BLaER1 treated with 17β-estradiol and CSF1 and Interleukin-3, amounts not matched to agents 10 nM and 100 nM (cell line): ENCODE results near the gene SNX1.
"Not testable (repeated sequence)": the region's sequence is repeated elsewhere in the genome, so short reads cannot be mapped to it uniquely, and the experiment has no call there.

ENCODE experiments used
- H3K27ac ChIP-seq, 11 experiments: shearing (Covaris generic); formaldehyde crosslinking; 2 replicates each; pipeline ENCODE4 v1.8.1; 2022
- H3K27me3 ChIP-seq, 11 experiments: shearing (Covaris generic); formaldehyde crosslinking; 2 replicates each; pipeline ENCODE4 v1.8.1; 2022
- H3K36me3 ChIP-seq, 11 experiments: shearing (Covaris generic); formaldehyde crosslinking; 2 replicates each; pipeline ENCODE4 v1.8.1; 2022
- H3K4me1 ChIP-seq, 10 experiments: shearing (Covaris generic); formaldehyde crosslinking; 2 replicates each; pipeline ENCODE4 v1.8.1; 2022
- H3K4me2 ChIP-seq, 11 experiments: shearing (Covaris generic); formaldehyde crosslinking; 2 replicates each; pipeline ENCODE4 v1.8.1; 2022
- H3K4me3 ChIP-seq, 10 experiments: shearing (Covaris generic); formaldehyde crosslinking; 2 replicates each; pipeline ENCODE4 v1.8.1; 2022
- H3K9ac ChIP-seq, 11 experiments: shearing (Covaris generic); formaldehyde crosslinking; 2 replicates each; pipeline ENCODE4 v1.8.1; 2022
- H3K9me3 ChIP-seq, 11 experiments: shearing (Covaris generic); formaldehyde crosslinking; replicated peaks in 1 of 11; 2 replicates each; pipeline ENCODE4 v1.8.1; 2022
- H4K20me1 ChIP-seq, 11 experiments: shearing (Covaris generic); formaldehyde crosslinking; 2 replicates each; pipeline ENCODE4 v1.8.1; 2022
- Cebpa-rat ChIP-seq, 11 experiments: shearing (Covaris generic); IDR thresholded peaks; 2 replicates each; pipeline ENCODE4 v1.8.1; 2022

The SNX1 gene

DNA sequence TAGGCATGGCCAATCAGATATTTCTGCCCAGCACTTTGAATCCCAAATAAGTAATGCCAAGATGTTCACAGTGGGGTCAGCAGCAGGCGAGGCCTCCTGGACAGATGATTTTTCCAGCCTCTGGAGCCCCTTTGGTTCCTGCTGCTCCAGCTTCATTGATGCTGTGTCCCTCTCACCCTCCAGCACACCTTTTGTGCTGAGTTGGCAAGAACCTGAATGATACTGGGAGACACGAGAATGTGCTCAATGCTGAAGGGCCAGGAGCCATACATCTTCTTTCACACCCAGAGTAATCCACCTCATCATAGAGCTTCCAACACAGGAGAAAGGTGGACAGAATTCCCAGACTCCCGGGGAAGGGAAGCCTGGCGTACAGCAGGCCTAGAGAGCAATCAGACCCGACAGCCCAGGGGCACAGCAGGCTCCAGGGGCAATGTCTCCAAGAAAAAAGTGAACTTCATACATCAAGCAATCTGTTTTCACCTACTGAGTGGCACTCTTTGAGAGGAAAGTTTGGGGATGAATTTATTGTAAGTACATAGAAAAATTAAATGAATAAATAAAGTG lies 42.8 kb upstream of the SNX1 start:
- Histone ChIP-seq H3K4me2 (no peak overlapping the region), H3K27ac (no peak overlapping the region), H3K4me3 (no peak overlapping the region), H4K20me1 (peaks cover 0 to 18% (median 0%) of the 10 kb centered on the region in 11 experiments; a peak in 3 of 22 replicates), H3K9ac (no peak overlapping the region), H3K27me3 (peaks cover 0 to 31% (median 0%) of the 10 kb centered on the region in 11 experiments; a peak in 8 of 22 replicates), H3K4me1 (peaks cover 12 to 25% (median 21%) of the 10 kb centered on the region in 10 experiments), H3K9me3 (no peaks in the 10 kb centered on the region), H3K36me3 (no peaks in the 10 kb centered on the region)
- TF ChIP-seq Cebpa-rat (IDR thresholded peaks at IDR 0.05), result no peak

DNA sequence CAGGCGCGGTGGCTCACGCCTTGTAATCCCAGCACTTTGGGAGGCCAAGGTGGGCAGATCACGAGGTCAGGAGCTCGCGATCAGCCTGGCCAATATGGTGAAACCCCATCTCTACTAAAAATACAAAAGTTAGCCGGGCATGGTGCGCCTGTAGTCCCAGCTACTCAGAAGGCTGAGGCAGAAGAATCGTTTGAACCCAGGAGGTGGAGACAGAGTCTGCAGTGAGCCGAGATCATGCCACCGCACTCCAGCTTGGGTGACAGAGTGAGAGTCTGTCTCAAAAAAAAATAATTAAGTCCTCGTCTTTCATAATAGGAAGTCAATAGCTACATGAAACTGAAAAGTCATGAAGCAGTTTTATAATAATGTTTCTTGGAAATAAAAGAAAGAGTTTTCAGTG lies 42.1 kb upstream of the SNX1 start:
- H3K4me3 ChIP-seq, H3K4me2 ChIP-seq, H3K36me3 ChIP-seq, H3K27ac ChIP-seq, H3K9me3 ChIP-seq, H3K9ac ChIP-seq: not testable (repeated sequence)
- Histone ChIP-seq H4K20me1 (peaks cover 0 to 12% (median 0%) of the 10 kb centered on the region in 11 experiments; a peak in 3 of 22 replicates), H3K4me1 (peaks cover 12 to 21% (median 16%) of the 10 kb centered on the region in 10 experiments), H3K27me3 (peaks cover 0 to 24% (median 0%) of the 10 kb centered on the region in 11 experiments; a peak in 6 of 22 replicates)

DNA sequence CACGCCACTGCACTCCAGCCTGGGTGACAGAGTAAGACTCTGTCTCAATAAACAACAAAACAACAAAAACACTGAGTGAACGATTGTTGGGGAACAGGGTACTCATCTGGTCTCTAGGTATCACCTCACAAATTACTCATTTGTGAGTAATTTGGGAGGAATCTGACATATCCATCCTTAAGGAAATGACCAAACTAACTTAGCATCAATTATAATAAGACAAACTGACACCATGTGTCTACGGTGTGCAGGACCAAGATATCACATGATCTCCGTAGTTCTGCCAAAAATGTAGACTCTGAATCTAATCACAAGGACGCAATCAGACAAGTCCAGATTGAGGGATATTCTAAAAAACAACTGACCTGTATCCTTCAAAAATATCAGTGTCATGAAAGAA lies 37.5 kb upstream of the SNX1 start:
- no peak overlapping the region for H3K27ac ChIP-seq
- H3K4me2 ChIP-seq, result no peak overlapping the region
- 0 out of 20 replicates have a peak, but pooled peaks cover 0 to 5% (median 0%) of the 10 kb centered on the region in 10 experiments for H3K4me1 ChIP-seq
- no peak for TF ChIP-seq Cebpa-rat (IDR thresholded peaks at IDR 0.05)
- H3K9me3 ChIP-seq, result peaks cover 9 to 18% (median 12%) of the 10 kb centered on the region in 11 experiments; a peak in 18 of 22 replicates
- no peak overlapping the region for H3K9ac ChIP-seq
- H3K36me3 ChIP-seq, result no peaks in the 10 kb centered on the region
- H4K20me1 ChIP-seq, result no peaks in the 10 kb centered on the region
- no peak overlapping the region for H3K4me3 ChIP-seq
- no peaks in the 10 kb centered on the region; a peak in 1 of 22 replicates for H3K27me3 ChIP-seq

DNA sequence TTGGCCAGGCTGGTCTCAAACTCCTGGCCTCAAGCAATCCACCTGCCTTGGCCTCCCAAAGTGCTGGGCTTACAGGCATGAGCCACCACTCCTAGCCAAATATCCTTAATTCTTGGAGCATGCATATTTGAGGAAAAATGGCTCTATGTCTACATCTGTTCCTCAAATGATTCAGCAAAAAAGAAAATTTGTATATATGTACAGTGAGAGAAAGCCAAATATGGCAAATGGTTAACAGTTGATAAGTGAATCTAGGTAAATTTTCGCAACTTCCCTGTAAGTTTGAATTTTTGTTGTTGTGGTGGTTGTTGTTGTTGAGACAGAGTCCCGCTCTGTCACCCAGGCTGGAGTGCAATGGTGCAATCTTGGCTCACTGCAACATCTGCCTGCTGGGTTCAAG lies 36.7 kb upstream of the SNX1 start:
- H4K20me1 ChIP-seq, H3K27me3 ChIP-seq, H3K36me3 ChIP-seq, H3K9ac ChIP-seq, H3K4me3 ChIP-seq, H3K4me1 ChIP-seq, H3K4me2 ChIP-seq, H3K27ac ChIP-seq: not testable (repeated sequence)
- peaks cover 9 to 18% (median 12%) of the 10 kb centered on the region in 11 experiments; a peak in 18 of 22 replicates for H3K9me3 ChIP-seq

DNA sequence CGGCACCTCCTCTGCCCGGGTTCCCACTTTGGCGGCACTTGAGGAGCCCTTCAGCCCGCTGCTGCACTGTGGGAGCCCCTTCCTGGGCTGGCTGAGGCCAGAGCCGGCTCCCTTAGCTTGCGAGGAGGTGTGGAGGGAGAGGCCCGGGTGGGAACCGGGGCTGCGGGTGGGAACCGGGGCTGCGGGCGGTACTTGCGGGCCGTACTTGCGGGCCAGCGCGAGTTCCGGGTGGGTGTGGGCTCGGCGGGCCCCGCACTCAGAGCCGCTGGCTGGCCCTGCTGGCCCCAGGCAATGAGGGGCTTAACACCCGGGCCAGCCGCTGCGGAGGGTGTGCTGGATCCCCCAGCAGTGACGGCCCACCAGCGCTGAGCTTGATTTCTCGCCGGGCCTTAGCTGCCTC lies 35.1 kb upstream of the SNX1 start:
- no peaks in the 10 kb centered on the region for H4K20me1 ChIP-seq
- no peak overlapping the region for H3K4me2 ChIP-seq
- TF ChIP-seq Cebpa-rat (IDR thresholded peaks at IDR 0.05), result no peak

DNA sequence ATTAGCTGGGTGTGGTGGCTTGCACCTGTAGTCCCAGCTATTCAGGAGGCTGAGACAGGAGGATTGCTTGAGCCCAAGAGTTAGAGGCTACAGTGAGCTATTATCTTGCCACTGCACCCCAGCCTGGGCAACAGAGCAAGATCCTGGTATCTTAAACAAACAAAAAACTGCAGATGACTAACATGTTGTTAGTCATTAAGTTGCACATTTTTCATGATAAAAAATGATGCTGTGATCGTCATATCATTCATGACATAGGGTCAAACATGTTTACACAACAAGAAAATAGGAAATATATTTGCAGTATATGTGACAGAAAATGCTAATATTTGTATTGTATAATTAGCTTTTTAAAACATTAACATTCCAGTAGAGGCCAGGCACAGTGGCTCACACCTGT lies 29.3 kb upstream of the SNX1 start:
- no peak for TF ChIP-seq Cebpa-rat (IDR thresholded peaks at IDR 0.05)
- Histone ChIP-seq H3K4me2 (no peak overlapping the region), H3K4me1 (peaks cover 33 to 45% (median 39%) of the 10 kb centered on the region in 10 experiments), H3K36me3 (peaks cover under 1 to 11% (median 11%) of the 10 kb centered on the region in 11 experiments; a peak in 16 of 22 replicates), H3K4me3 (no peak overlapping the region), H3K9ac (no peak overlapping the region), H3K27me3 (no peaks in the 10 kb centered on the region), H4K20me1 (0 out of 22 replicates have a peak, but pooled peaks cover 0 to 6% (median 0%) of the 10 kb centered on the region in 11 experiments), H3K9me3 (no peaks in the 10 kb centered on the region), H3K27ac (no peak overlapping the region)

More for the DNA sequence above, 35.1 kb upstream of the SNX1 start:
- Histone ChIP-seq H3K9me3 (peaks cover 9 to 18% (median 12%) of the 10 kb centered on the region in 11 experiments; a peak in 18 of 22 replicates), H3K9ac (no peak overlapping the region), H3K27ac (no peak overlapping the region), H3K36me3 (no peaks in the 10 kb centered on the region), H3K27me3 (no peaks in the 10 kb centered on the region), H3K4me1 (0 out of 20 replicates have a peak, but pooled peaks cover 0 to 5% (median 0%) of the 10 kb centered on the region in 10 experiments), H3K4me3 (no peak overlapping the region)

DNA sequence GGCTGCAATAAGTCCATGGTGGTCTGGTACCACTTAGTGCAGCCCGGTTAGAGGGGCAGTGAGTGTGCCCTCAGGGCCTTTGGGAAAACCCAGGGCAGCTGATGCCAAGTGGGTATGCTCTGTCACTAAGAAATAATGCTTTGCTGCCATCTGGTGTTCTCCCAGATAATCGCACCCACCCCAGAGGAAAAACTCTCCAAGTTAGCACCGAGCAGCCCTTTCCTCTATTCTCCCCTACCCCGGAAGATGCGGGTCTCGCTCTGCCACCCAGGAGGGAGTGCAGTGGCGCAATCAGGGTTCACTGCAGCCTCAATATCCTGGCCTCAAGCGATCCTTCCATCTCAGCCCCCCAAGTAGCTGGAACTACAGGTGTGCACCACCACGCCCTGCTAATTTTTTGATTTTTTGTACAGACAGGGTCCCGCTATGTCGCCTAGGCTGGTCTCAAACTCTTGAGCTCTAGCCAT lies 28.2 kb upstream of the SNX1 start:
- no peak overlapping the region for H3K4me3 ChIP-seq
- no peaks in the 10 kb centered on the region for H3K9me3 ChIP-seq
- H4K20me1 ChIP-seq, result peaks cover 0 to 6% (median 0%) of the 10 kb centered on the region in 11 experiments; a peak in 1 of 22 replicates
- no peak overlapping the region; a peak in 1 of 22 replicates for H3K9ac ChIP-seq
- H3K27ac ChIP-seq, result peak overlapping the region in 8 of 11 experiments; percentile 41 to 61 (median 50); a peak in 15 of 22 replicates
- H3K4me1 ChIP-seq, result peaks cover 33 to 49% (median 43%) of the 10 kb centered on the region in 10 experiments
- peak overlapping the region; percentile 42 to 80 (median 69) for H3K4me2 ChIP-seq
- no peaks in the 10 kb centered on the region for H3K27me3 ChIP-seq
- peaks cover 11 to 23% (median 20%) of the 10 kb centered on the region in 11 experiments for H3K36me3 ChIP-seq
- TF ChIP-seq Cebpa-rat (IDR thresholded peaks at IDR 0.05), result peak in 4 of 11 experiments; percentile 23 to 55 (median 48); a peak in 3 of 22 replicates

DNA sequence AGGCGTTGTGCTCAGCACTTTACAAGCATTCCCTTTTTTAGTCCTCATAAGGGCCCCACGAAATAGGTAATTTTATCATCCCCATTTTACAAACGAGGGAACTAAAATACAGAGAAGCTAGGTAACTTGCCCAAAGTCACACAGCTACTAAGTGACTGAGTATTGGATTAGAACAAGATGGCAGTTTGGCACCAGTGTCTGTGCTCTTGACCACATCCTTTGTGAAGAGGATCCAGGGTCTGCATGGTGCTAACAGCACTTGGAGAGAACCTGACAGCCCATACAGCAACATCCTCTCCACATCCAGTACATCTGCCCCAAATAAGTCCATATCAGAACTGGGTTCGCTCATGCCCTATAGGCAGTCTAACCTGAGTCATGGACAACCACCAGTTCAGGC lies 27.6 kb upstream of the SNX1 start:
- Histone ChIP-seq H3K36me3 (peaks cover 16 to 28% (median 26%) of the 10 kb centered on the region in 11 experiments), H3K9ac (no peak overlapping the region; a peak in 2 of 22 replicates), H3K4me1 (peaks cover 33 to 52% (median 43%) of the 10 kb centered on the region in 10 experiments), H3K9me3 (no peaks in the 10 kb centered on the region), H3K4me3 (no peak overlapping the region), H4K20me1 (peaks cover 0 to 6% (median 0%) of the 10 kb centered on the region in 11 experiments; a peak in 1 of 22 replicates), H3K4me2 (peak overlapping the region; percentile 42 to 80 (median 69); a peak in 21 of 22 replicates), H3K27me3 (no peaks in the 10 kb centered on the region), H3K27ac (peak overlapping the region in 8 of 11 experiments; percentile 41 to 61 (median 50); a peak in 15 of 22 replicates)
- TF ChIP-seq Cebpa-rat (IDR thresholded peaks at IDR 0.05), result no peak

DNA sequence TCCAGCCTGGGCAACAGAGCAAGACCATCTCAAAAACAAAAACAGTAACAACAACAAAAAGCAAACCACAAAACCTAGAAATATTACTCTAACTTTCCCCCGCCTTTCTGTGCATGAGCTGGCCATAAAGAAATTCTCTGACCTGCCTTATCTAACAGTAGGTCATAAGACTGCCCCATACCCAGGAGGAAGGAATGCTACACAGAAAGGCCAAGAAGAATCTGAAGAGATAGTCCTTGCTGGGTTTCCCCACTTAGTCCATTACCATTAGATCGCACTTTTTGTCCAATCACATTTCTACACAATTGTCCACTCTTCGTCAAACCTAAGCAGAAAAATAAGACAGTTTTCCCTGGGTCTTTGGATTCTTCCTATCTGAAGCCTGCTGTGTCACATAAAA lies 25.7 kb upstream of the SNX1 start:
- Histone ChIP-seq H3K36me3 (peaks cover 31 to 48% (median 43%) of the 10 kb centered on the region in 11 experiments), H3K27ac (peak overlapping the region in 10 of 11 experiments; percentile 31 to 66 (median 50); a peak in 17 of 22 replicates), H3K4me1 (peaks cover 33 to 58% (median 43%) of the 10 kb centered on the region in 10 experiments), H3K4me3 (no peak overlapping the region), H4K20me1 (peaks cover 0 to 8% (median 0%) of the 10 kb centered on the region in 11 experiments; a peak in 1 of 22 replicates), H3K27me3 (no peaks in the 10 kb centered on the region), H3K9me3 (no peaks in the 10 kb centered on the region), H3K4me2 (peak overlapping the region; percentile 63 to 80 (median 72)), H3K9ac (peak overlapping the region in 1 of 11 experiments; percentile 19; a peak in 1 of 22 replicates)
- no peak for TF ChIP-seq Cebpa-rat (IDR thresholded peaks at IDR 0.05)
